Amniotic stem cell (primary cell): ENCODE data around the gene STUB1.

Source experiments
- DNase-seq: peaks from one replicate; lab custom pipeline; 2025; lab: John Stamatoyannopoulos, UW

Gene STUB1

DNA sequence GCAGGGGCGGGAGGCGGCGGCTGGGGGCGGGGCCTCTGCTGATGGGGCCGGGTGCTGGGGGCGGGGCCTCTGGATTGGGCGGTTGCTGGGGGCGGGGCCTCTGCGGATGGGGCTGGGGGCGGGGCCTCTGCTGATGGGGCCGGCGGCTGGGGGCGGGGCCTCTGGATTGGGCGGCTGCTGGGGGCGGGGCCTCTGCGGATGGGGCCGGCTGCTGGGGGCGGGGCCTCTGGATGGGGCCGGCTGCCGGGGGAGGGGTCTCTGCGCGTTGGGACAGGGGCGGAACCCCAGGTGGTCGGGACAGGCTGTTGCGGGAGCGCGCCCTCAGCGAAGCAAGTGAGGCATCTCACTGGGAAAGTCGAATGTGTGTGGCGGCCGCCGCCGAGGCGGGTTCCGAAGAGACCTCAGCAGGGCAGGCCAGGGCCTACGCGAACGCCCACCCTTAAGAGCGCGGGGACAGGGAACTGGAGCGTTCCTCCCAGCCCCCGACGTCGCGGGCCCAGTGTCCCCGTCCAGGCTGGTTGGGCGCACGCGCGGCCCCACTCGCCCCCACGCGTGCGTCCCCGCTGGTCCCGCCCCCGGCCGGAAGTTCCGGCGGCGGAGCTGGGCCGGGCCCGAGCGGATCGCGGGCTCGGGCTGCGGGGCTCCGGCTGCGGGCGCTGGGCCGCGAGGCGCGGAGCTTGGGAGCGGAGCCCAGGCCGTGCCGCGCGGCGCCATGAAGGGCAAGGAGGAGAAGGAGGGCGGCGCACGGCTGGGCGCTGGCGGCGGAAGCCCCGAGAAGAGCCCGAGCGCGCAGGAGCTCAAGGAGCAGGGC is at the start of gene STUB1:
Gene STUB1, plus strand, starts transcription at position 597 of the 811 bp plus-strand sequence. Its CDS starts 116 bp downstream, at position 713.
- DNase-seq = peak; percentile 87

DNA sequence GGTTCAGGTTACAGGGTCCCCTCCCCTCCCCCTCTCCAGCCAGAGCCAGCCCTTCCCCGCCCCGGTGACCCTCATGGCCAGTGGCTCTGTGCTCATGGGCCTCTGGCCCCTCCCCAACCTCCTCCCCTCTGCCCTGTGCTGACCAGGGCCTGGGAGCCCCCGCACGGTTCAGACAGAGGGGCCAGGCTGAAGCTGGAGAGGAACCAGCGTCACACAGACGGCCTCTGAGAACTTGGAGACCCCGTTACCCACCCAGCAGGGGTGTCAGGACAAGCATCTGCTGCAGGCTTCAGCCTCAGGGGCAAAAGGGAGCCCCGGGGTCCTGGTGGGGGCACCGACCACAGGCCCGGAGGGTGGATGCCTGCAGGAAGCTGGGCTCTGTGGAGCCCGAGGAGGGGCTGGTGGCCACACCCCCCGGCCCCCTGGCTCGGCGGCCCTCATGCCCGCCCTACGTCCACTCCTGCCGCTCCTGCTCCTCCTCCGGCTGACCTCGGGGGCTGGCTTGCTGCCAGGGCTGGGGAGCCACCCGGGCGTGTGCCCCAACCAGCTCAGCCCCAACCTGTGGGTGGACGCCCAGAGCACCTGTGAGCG is 49.3 kb upstream of the STUB1 start, which contains the start of gene WFIKKN1:
Gene WFIKKN1, plus strand, starts transcription at position 171 of the 591 bp plus-strand sequence. Its CDS starts 269 bp downstream, at position 440.
- no peak for DNase-seq

DNA sequence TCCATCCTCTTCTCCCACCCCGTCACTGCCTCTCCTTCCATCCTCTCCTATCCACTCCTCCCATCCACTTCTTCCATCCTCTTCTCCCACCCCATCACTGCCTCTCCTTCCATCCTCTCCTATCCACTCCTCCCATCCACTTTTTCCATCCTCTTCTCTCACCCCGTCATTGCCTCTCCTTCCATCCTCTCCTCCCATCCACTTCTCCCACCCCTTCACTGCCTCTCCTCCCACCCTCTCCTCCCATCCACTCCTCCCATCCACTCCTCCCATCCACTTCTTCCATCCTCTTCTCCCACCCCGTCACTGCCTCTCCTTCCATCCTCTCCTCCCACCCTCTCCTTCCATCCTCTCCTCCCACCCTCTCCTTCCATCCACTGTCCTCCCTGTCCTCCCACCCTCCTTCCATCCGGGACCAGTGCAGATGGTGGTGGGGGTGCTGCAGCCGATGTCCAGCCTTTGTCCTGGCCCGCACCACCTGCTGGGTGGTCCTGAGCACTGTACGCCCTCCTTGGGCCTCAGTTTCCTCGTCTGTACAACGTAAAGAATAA is 48.3 kb upstream of the STUB1 start:
- DNase-seq = no peak

DNA sequence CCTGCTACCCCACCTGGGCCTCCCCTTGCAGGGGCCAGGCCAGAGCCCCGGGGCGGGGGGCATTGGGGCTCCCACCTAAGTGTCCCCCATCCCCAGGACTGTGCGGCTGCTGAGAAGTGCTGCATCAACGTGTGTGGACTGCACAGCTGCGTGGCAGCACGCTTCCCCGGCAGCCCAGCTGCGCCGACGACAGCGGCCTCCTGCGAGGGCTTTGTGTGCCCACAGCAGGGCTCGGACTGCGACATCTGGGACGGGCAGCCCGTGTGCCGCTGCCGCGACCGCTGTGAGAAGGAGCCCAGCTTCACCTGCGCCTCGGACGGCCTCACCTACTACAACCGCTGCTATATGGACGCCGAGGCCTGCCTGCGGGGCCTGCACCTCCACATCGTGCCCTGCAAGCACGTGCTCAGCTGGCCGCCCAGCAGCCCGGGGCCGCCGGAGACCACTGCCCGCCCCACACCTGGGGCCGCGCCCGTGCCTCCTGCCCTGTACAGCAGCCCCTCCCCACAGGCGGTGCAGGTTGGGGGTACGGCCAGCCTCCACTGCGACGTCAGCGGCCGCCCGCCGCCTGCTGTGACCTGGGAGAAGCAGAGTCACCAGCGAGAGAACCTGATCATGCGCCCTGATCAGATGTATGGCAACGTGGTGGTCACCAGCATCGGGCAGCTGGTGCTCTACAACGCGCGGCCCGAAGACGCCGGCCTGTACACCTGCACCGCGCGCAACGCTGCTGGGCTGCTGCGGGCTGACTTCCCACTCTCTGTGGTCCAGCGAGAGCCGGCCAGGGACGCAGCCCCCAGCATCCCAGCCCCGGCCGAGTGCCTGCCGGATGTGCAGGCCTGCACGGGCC is 47.5 kb upstream of the STUB1 start:
- DNase-seq = no peak

DNA sequence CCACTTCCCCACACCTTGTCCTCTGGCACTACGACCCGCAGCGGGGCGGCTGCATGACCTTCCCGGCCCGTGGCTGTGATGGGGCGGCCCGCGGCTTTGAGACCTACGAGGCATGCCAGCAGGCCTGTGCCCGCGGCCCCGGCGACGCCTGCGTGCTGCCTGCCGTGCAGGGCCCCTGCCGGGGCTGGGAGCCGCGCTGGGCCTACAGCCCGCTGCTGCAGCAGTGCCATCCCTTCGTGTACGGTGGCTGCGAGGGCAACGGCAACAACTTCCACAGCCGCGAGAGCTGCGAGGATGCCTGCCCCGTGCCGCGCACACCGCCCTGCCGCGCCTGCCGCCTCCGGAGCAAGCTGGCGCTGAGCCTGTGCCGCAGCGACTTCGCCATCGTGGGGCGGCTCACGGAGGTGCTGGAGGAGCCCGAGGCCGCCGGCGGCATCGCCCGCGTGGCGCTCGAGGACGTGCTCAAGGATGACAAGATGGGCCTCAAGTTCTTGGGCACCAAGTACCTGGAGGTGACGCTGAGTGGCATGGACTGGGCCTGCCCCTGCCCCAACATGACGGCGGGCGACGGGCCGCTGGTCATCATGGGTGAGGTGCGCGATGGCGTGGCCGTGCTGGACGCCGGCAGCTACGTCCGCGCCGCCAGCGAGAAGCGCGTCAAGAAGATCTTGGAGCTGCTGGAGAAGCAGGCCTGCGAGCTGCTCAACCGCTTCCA is 46.7 kb upstream of the STUB1 start:
- no peak for DNase-seq

DNA sequence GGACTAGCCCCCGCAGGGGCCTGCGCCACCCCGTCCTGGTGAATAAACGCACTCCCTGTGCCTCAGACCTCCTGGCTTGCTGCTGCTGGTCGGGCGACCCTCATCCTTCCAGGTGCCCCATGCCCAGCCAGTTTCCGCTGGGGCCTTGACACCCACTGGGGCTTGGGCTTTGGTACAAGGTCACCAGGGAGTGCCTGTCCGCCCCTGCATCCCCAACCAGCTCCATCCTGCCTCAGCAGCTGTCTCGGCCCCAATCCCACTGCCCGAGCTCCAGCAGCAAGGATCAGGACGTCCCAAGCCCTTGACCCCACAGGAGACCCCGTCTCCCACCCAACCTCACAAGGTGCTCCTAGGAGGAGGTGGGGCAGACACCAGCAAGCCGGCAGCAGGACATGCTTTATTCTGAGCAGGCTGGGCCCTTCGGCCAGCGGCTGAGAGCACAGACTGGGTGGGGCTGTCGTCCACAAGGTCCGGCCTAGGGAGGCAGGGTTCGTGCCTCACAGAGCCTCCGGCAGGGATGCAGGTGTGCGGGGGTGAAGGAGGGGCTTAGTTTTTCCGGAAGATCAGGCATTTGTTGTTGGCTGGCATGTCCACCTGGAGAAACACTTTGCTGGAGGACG is 46.0 kb upstream of the STUB1 start:
- no peak for DNase-seq

DNA sequence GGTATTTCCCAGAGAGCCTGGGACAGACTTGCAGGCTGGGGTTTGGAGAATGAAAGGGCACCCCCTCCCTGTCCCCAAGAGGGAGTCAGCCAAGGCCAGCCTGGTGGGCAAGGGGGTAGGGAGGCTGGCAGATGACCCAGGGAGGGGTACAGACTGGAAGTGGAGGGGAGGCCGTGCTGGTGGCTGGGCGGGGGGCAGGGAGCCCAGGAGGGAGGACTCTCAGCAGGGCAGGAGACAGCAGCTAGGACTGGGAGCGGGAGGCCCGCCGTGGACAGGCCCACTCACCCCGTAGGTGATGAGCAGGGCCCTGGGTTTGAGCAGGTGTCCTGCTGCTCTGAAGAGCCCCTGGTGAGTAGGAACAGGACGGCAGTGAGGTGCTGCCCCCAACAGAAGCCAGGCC is 45.2 kb upstream of the STUB1 start:
- no peak for DNase-seq

DNA sequence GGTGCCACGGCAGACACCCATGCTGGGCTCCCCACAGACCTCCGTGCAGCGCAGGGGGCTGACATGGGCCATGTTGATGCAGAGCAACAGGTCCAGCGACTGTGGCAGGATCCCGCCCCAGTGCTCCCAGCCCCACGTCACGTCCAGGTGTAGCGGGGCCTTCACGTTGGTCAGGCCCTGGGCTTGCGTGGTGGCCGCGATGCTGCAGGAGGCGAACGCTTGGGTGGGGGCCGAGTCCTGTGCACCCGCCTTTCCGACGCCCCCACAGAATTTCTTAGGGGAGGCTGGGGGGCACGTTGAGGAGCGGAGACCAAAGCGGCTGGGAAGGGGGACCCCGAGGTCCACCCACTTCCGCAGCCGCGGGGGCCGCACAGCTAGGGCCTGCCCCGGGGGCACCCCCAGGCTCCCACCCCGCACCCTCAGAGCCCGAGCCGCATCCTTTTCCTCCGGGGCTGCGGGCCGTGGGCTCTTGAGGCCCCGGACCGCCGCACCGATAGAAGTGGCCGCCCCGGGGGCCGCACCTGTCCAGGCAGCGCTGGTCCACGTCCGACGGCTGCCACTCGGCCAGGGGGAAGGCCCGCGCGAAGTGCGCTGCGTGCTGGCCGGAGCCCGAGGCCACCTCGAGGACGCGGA is 44.5 kb upstream of the STUB1 start:
- no peak for DNase-seq

DNA sequence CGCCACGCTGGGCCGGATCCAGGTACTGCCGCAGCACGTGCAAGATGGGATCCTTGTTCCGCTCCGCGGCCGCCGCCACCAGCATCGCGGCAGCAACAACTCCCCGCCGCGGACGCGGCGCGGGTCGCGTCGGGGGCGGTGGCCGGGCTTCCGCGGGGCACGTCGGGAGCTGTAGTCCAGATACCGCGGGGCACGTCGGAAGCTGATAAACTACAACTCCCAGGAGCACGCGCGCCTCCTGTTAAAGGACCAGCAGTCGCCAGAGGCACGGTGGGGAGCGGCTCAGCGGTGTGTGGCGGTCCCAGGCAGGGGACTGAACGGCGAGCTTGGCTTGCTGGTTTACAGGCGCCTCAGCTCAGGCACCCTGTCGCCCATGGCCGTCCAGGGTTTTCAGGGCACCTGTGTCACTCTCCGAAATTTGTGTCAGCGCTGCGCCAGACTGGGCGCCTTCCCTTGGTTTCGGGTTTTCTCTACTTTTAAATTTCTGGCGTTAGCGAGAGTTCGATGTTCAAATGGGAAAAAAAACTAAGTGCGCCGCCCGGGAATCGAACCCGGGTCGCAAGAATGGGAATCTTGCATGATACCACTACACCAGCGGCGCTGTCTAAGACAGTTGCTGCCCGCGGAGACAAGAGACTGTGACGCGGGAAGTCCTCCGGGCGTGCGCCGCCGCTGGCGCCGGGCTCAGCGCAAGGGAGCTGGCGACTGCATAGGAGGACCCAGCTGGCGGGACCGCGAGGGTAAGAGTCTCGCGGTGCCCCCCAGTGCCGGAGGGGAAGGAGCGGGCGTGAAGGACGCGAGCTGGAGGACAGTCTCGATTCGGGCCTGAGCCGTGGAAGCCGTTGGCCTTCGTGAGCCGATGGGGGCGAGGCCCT is 43.8 kb upstream of the STUB1 start, which contains the start of gene METTL26:
Gene METTL26, minus strand, starts transcription at position 100 of the 875 bp plus-strand sequence. Its CDS starts 15 bp downstream, at position 85.
- DNase-seq = peak; percentile 92

DNA sequence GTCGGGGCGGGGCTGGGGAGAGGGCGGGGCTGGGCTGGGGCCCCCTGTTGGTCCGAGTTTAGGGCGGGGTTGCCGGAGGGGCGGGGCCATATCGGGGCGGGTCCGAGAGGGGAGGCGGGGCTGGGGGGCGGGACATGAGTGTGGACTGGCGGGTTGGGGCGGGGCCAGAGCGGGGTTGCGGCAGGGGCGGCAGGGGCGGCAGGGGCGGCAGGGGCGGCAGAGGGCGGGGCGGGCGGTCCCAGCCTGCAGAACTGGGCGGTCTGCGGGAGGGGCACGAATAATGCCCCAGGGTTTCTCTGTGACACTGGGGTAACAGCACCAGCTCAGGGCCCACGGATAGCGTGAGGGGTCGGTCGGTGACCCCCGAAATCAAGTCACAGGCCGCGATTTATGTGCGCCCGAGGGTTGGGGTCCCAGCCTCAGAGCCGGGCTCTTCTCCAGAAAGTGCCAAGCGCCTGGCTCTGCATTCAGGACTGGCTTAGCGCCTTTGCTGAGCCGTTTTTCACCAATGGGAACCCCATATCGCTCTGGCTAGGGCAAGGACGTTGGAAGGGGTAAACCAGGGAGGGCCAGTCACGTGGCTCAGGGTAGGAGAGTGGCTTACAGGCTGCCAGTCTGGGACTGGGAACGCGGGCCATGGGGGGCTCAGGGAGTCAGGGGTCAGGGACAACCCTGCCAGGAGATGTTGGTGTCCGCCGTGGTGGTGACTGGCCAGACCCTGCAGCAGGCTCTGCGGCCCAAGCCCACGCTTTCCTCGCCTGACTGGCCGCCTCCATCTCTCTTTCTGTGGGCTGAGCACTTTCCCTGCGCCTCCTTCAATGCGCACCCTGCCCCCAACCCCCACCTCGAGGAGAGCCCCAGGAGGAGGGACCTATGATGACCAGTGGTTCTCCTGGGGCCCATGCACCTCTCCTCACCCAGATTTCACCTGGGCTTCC is 42.9 kb upstream of the STUB1 start:
- peak; percentile 79 for DNase-seq

DNA sequence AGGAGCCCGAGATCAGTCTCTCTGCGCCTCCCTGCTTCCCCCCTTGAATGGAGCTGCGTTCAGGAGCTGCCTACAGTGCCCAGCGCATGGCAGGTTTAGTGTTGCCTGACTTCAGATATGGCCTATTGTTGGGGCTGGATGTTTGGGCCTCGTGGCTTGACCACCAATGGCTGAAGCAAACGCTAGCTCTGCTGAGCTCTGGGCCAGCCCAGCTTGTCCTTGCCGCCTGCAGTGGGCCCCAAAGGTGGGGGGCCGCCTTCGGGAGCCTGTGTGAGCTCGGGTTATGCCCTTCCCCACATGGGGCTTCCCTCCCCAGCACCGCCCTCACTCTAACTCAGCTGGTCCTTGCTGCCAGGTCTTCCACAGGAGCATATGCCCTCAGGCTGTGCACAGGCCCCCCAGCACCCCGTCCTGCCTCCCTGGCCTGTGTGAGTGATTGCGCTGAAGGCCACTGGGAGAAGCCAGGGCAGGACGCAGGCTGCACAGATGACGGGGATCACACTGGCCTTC is 42.1 kb upstream of the STUB1 start:
- DNase-seq = no peak

DNA sequence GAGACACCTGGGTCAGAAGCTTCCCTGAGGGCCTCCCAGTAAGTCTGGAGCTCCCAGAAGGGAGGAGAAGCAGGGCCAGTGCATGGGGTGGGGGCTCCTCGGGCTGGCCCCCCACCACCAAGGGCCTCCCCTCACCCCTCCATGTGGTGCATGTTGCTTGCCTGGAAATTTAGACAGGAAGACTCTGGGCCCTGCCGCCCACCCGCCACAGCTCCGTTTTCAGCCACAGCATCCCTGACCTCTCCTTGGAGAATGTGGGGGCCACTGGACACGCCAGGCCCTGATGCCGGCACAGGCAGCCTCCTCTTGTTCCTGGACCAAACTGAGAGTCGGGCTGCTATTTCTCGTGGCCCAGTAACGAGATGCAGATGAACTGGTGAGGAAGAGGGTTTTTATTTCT is 41.4 kb upstream of the STUB1 start:
- DNase-seq = no peak

DNA sequence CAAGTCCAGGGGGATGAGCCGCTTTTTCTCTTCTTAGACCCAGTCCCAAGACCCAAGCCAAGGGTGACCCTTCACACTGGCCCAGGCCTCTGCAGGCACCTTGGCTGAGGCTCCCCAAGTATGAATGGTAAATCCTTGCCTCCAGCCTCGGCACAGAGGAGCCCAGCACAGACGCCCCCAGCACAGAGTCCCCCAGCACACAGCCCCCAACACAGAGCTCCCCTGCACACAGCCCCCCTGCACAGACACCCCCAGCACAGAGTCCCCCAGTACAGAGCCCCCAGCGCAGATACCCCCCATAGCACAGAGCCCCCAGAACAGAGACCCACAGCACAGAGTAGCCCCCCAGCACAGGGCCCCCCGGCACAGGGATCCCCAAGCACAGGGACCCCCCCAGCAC is 39.6 kb upstream of the STUB1 start:
- DNase-seq = no peak

DNA sequence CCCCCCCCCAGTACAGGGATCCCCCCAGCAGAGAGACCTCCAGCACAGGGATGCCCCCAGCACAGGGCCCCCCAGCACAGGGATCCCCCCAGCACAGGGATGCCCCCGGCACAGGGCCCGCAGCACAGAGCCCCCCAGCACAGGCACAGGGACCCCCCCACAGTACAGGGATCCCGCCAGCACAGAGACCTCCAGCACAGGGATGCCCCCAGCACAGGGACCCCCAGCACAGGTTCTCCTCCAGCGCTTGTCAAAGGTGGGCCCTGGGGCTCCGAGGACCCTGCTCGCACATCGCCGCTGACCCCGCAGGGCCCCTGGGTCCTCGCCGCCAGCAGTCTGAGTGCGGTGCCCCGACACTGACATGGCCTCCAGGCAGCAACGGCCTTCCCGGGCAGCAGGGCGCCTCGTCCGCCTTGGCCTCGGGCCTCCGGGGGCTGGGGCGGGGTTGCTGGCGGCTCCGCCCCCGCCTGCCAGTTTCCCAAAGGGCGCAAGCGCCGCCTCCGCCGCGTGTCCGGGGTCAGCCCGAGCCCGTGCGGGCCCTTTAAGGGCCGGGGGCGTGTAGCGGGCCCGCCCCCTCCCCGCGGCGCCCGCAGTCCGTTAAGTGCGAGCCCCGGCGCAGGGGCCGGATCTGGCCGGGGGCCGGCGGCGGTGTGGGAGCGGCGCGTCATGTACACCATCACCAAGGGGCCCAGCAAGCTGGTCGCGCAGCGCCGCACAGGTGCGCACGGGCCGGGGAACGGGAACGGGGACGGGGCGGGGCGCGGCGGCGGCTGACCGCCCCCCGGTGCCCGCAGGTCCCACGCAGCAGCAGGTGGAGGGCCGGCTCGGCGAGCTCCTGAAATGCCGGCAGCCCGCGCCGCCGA is 38.7 kb upstream of the STUB1 start, which contains the start of gene MCRIP2:
Gene MCRIP2, plus strand, starts transcription at position 503 of the 863 bp plus-strand sequence. Its CDS starts 164 bp downstream, at position 667.
- peak; percentile 31 for DNase-seq

DNA sequence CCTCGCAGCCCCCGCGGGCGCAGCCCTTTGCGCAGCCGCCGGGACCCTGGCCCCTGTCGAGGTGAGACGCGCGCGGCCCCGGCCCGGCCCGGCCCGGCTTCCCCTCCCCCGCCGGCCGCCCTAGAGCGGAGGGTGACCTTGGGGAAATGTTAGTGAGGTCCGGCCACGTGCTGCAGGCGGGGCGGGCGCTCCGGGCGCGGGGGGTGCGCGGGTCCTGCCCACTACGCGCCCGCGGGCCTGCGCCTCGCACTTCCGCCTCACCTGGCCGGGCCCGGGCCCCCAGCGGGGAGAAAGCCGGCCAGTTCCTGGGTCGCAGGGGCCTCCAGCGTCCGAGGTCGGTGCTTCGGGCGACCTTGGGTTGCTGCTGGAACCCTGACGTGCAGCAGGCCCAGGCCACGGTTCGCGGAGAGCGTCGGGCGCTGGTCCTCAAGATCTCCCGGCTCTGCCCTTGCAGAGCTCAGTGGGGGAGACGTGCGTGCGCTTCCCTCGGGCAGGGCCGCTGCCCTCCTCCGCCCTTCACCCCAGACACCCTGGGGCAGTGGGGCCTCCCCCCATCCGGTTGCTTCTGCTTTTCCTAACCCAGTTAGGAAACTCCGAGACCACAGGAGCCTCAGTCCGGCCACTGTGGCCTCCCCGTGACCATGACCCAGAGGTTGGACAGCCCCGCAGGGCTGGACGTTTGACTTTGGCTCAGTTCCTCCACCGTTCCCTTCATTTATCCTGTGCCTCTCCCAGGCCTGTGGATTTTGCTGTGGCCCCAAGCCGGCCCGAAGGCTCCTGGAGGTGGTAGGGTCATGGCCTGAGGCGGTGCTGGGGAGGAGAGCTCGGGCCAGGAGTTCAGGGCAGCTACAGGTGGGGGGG is 37.8 kb upstream of the STUB1 start:
- no peak for DNase-seq

DNA sequence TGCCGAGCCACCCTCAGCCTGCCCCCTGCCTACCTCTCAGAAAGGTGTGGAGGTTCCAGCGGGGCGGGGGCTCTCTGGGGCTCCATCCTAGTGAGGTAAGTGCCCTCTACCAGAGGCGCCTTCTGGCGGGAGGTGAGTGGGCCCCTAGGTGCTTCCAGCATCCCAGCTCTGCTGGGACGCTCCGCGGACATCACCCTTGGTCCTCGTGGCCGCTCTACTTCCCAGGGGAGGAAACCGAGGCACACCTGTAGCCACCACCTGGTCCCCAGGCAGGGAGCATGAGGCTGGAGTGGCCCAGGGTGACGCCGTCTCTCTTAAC is 37.2 kb upstream of the STUB1 start:
- DNase-seq = no peak
